ENCODE results near the gene MADCAM1. TPM values are rescaled to one million over a fixed set of nuclear protein-coding genes. Genes with fewer than 3 reads are reported as not detected.

Gene MADCAM1
- total and polyA plus RNA-seq, 7 experiments from 2014 or later, result 0.12 to 1.8 (median 0.61) TPM; not detected in 2

DNA sequence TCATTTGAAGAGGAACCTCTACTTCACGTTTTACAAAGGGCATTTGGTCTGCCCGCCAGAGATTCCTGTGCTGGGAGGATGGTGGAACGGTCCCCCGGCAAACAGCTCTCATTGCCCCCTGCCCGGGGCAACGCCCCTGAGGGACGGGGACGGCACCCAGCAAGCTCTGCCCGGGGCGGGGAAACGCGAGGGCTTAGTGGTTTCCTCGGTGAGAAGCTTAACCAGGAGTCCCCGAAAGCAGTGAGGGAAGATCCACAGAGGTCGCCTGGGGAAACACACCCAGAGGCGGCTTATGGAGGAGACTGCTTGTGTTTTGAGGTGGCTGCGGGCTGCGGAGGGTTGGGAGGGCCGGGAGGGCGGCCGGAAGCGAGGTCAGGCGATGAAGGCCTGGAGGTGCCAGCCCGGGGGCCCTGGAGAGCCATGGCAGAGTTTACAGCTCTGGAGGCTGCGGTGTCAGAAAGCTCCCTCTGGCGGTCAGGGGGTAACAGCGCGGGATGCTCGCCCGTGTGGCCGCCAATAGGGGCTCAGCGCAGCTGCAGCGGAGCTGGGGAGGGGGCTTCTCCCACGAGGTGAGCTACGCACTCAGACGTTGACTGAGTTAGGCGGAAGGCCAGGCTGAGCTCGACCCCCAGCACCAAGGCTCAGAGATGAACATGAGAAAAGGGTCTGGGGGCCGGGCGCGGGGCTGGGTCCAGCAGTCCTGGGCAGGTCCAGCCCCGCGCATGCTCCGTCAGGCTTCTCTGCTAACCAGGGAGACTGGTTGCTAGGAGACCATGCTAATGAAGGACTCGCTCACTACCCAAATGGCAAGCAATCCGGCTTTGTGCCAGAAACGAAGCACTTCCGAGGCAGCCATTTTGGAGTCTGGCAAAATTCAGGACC is 10.4 kb downstream of the MADCAM1 start:
- ATAC-seq (peak; percentile 67), DNase-seq (peak; percentile 88 to 99 (median 98))
- peak overlapping the region; percentile 87 for H3K27ac ChIP-seq (ENCODE audit: low read depth, low read length)
- H3K27ac Mint-ChIP-seq, result peak overlapping the region; percentile 96 to 100 (median 99)
- POLR2A ChIA-PET, result interaction anchor here (0.8 to 2.8 kb wide), 9 partner anchors 11 to 174 kb away, joined by 3 to 54 read pairs (median 8); partner anchors contain the start of genes CDC34 and MADCAM1
- peaks cover 0 to 6% (median 0%) of the 10 kb centered on the region in 3 experiments for H3K36me3 ChIP-seq (ENCODE audit: control insufficient read depth in 2 of 3, insufficient read depth in 3 of 3, low read length in 3 of 3)
- peak overlapping the region; percentile 89 to 100 (median 97) for H3K4me3 Mint-ChIP-seq
- intact Hi-C loops (cut with micrococcal nuclease), result loop anchor here (1.0 to 2.0 kb wide), 11 partner anchors 11 to 240 kb away; partner anchors contain the start of genes BSG (in 2 of the 2), MIER2 (in 2 of the 2), CDC34 (in 1 of the 2) and POLRMT (in 1 of the 2)
- no peaks in the 10 kb centered on the region for H3K9me3 ChIP-seq (ENCODE audit: control insufficient read depth in 2 of 3, low read length in 3 of 3)
- peak overlapping the region; percentile 100 for H3K4me3 ChIP-seq (ENCODE audit: low read length)
- no peaks in the 10 kb centered on the region for H3K27me3 ChIP-seq (ENCODE audit: control insufficient read depth in 2 of 2, insufficient read depth in 2 of 2, low read length in 2 of 2)
- peaks cover 29 to 40% of the 10 kb centered on the region in 2 donors for H3K4me1 ChIP-seq (ENCODE audit: control insufficient read depth in 2 of 2, insufficient read depth in 2 of 2, low read length in 2 of 2)
- peaks cover 0 to 2% (median 0%) of the 10 kb centered on the region in 11 donors for H3K9me3 Mint-ChIP-seq
- peaks cover 21 to 49% (median 46%) of the 10 kb centered on the region in 7 donors for H3K4me1 Mint-ChIP-seq
- H3K27me3 Mint-ChIP-seq, result no peaks in the 10 kb centered on the region
- CTCF ChIA-PET, result interaction anchor here (0.6 to 2.2 kb wide), 10 partner anchors 11 to 1671 kb away, joined by 3 to 14 read pairs (median 6); partner anchors contain the start of genes CDC34 and MADCAM1
- peaks cover 0 to 12% (median 0%) of the 10 kb centered on the region in 5 donors for H3K36me3 Mint-ChIP-seq

GRCh38 chr19:507286-508203 is 11.3 kb downstream of the MADCAM1 start, which contains the start of gene TPGS1:
TPGS1 (plus strand) TSS chr19:507497; CDS start chr19:507507, 10 bp downstream.
- POLR2A ChIA-PET, result interaction anchor here (0.7 to 2.8 kb wide), 12 partner anchors 12 to 173 kb away, joined by 3 to 54 read pairs (median 6); partner anchors contain the start of genes CDC34, MADCAM1 and RNF126
- Histone ChIP-seq H3K4me3 (ENCODE audit: low read length) (peak within 1 kb of the TSS; percentile 100), H3K36me3 (ENCODE audit: control insufficient read depth in 2 of 3, insufficient read depth in 3 of 3, low read length in 3 of 3) (peaks cover 0 to 6% (median 0%) of the 10 kb centered on the region in 3 experiments), H3K27me3 (ENCODE audit: control insufficient read depth in 2 of 2, insufficient read depth in 2 of 2, low read length in 2 of 2) (no peaks in the 10 kb centered on the region), H3K9me3 (ENCODE audit: control insufficient read depth in 2 of 3, low read length in 3 of 3) (no peaks in the 10 kb centered on the region), H3K27ac (ENCODE audit: low read depth, low read length) (peak within 1 kb of the TSS; percentile 87), H3K4me1 (ENCODE audit: control insufficient read depth in 2 of 2, insufficient read depth in 2 of 2, low read length in 2 of 2) (peaks cover 38 to 48% of the 10 kb centered on the region in 2 donors)
- Mint-ChIP-seq H3K9me3 (peaks cover 0 to 4% (median 0%) of the 10 kb centered on the region in 11 donors), H3K27me3 (no peaks in the 10 kb centered on the region), H3K4me3 (peak within 1 kb of the TSS; percentile 89 to 100 (median 97)), H3K27ac (peak within 1 kb of the TSS; percentile 96 to 100 (median 99)), H3K36me3 (peaks cover 0 to 12% (median 0%) of the 10 kb centered on the region in 5 donors), H3K4me1 (peaks cover 21 to 56% (median 48%) of the 10 kb centered on the region in 7 donors)
- peak; percentile 63 for ATAC-seq
- intact Hi-C loops (cut with micrococcal nuclease), result loop anchor here (1.0 to 2.0 kb wide), 8 partner anchors 18 to 241 kb away; partner anchors contain the start of genes BSG (in 2 of the 2), MIER2 (in 2 of the 2), CDC34 (in 1 of the 2) and POLRMT (in 1 of the 2)
- CTCF ChIA-PET, result interaction anchor here (1.0 to 2.2 kb wide), 6 partner anchors 12 to 123 kb away, joined by 3 to 14 read pairs (median 6); partner anchors contain the start of genes CDC34 and MADCAM1
- DNase-seq, result peak in 4 of 9 donors; percentile 65 to 95 (median 78)

- Mint-ChIP-seq H3K27me3 (no peaks in the 10 kb centered on the region), H3K36me3 (peaks cover 0 to 14% (median 0%) of the 10 kb centered on the region in 5 donors), H3K9me3 (peaks cover 0 to 4% (median 0%) of the 10 kb centered on the region in 11 donors), H3K27ac (peak overlapping the region; percentile 40 to 100 (median 98)), H3K4me1 (peaks cover 21 to 58% (median 42%) of the 10 kb centered on the region in 7 donors), H3K4me3 (peak overlapping the region; percentile 83 to 100 (median 96))
- ChIA-PET CTCF (interaction anchor here (0.5 to 3.9 kb wide), 3 partner anchors 20 to 139 kb away, joined by 4 to 28 read pairs (median 14); partner anchors contain the start of gene CDC34), POLR2A (interaction anchor here (0.6 to 4.0 kb wide), 5 partner anchors 17 to 24 kb away, joined by 3 to 70 read pairs (median 4); partner anchors contain the start of gene CDC34)
- H3K27me3 ChIP-seq (ENCODE audit: control insufficient read depth in 2 of 2, insufficient read depth in 2 of 2, low read length in 2 of 2), result no peaks in the 10 kb centered on the region
- ATAC-seq (no peak), DNase-seq (no peak)
- H3K4me3 ChIP-seq (ENCODE audit: low read length), result peak overlapping the region; percentile 100
- intact Hi-C loops (cut with micrococcal nuclease), result no loop called here
- H3K27ac ChIP-seq (ENCODE audit: low read depth, low read length), result peak overlapping the region; percentile 87
- no peaks in the 10 kb centered on the region for H3K9me3 ChIP-seq (ENCODE audit: control insufficient read depth in 2 of 3, low read length in 3 of 3)
- peaks cover 38 to 48% of the 10 kb centered on the region in 2 donors for H3K4me1 ChIP-seq (ENCODE audit: control insufficient read depth in 2 of 2, insufficient read depth in 2 of 2, low read length in 2 of 2)
- H3K36me3 ChIP-seq (ENCODE audit: control insufficient read depth in 2 of 3, insufficient read depth in 3 of 3, low read length in 3 of 3), result peaks cover 0 to 6% (median 0%) of the 10 kb centered on the region in 3 experiments
These were observed 12.2 kb downstream of the MADCAM1 start for GRCh38 chr19:508204-509150.

DNA sequence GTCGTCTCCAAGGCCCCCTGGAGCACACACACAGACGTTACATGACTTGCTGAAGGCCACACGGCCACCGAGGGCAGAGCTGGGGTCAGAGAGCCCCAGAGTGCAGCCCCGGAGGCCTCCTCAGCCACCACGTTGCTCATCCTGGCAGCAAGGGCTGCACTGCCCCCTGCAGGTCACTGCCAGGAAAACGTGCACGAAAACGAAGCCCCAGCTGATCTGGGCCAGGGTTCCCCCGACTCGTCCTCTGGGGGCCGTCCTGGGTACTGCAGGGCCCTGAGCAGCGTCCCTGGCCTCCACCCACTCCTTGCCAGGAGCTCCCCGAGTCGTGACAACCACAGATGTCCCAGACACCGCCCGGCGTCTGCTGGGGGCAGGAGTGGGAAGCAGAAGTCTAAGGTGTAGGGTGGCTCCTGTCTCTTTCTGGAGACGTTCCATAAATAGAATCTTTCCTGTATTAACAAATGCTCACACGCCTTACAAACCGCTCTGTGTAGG is 14.4 kb downstream of the MADCAM1 start:
- Mint-ChIP-seq H3K4me1 (peaks cover 29 to 65% (median 43%) of the 10 kb centered on the region in 7 donors), H3K4me3 (peak overlapping the region; percentile 84 to 95 (median 88)), H3K36me3 (peaks cover 0 to 22% (median 3%) of the 10 kb centered on the region in 5 donors), H3K9me3 (peaks cover 0 to 4% (median 0%) of the 10 kb centered on the region in 11 donors), H3K27me3 (no peaks in the 10 kb centered on the region), H3K27ac (peak overlapping the region; percentile 93 to 100 (median 98))
- H3K4me3 ChIP-seq (ENCODE audit: low read length), result peak overlapping the region; percentile 68
- ATAC-seq (peak; percentile 70), DNase-seq (peak; percentile 89 to 95 (median 92))
- H3K4me1 ChIP-seq (ENCODE audit: control insufficient read depth in 2 of 2, insufficient read depth in 2 of 2, low read length in 2 of 2), result peaks cover 38 to 48% of the 10 kb centered on the region in 2 donors
- intact Hi-C loops (cut with micrococcal nuclease), result loop anchor here (1.0 to 2.0 kb wide), 9 partner anchors 9 to 287 kb away; partner anchors contain the start of genes CDC34 (in 2 of the 2), BSG (in 1 of the 2) and PTBP1 (in 1 of the 2)
- H3K27me3 ChIP-seq (ENCODE audit: control insufficient read depth in 2 of 2, insufficient read depth in 2 of 2, low read length in 2 of 2), result no peaks in the 10 kb centered on the region
- H3K9me3 ChIP-seq (ENCODE audit: control insufficient read depth in 2 of 3, low read length in 3 of 3), result no peaks in the 10 kb centered on the region
- H3K36me3 ChIP-seq (ENCODE audit: control insufficient read depth in 2 of 3, insufficient read depth in 3 of 3, low read length in 3 of 3), result peaks cover 0 to 6% (median 0%) of the 10 kb centered on the region in 3 experiments
- peak overlapping the region; percentile 98 for H3K27ac ChIP-seq (ENCODE audit: low read depth, low read length)
- CTCF ChIA-PET, result interaction anchor here (0.6 to 3.9 kb wide), 8 partner anchors 11 to 229 kb away, joined by 3 to 28 read pairs (median 4); partner anchors contain the start of gene CDC34
- POLR2A ChIA-PET, result interaction anchor here (0.6 to 4.0 kb wide), 18 partner anchors 10 to 926 kb away, joined by 3 to 70 read pairs (median 4); partner anchors contain the start of genes BSG, CDC34 and RNF126
